Measurements from ENCODE around the gene BMP8A. TPM values are rescaled to one million over a fixed set of nuclear protein-coding genes. Genes with fewer than 3 reads are reported as not detected.
"Not testable (repeated sequence)": the region's sequence is repeated elsewhere in the genome, so short reads cannot be mapped to it uniquely, and the experiment has no call there.

Gene BMP8A
- total RNA-seq, 1 donor from 2014 or later, result 0.30 TPM

DNA sequence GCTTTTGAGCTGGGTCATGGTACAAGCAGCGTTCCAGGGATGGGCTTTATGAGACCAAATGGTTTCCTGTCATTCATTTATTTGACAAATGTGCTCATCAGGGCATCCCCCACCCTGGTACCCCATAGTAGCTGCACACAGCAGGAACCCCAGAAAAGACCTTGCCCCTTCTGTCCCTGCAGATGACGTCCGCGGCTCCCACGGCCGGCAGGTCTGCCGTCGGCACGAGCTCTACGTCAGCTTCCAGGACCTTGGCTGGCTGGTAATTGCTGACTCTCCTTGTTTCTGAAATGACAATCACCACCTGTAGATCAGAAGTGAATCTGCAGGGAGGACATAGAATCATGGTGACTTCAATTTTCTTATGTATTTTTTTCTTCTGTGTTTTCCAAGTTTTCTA lies 30.8 kb downstream of the BMP8A start:
- DNase-seq; intact Hi-C loops (cut with DNase I); ATAC-seq (ENCODE audit: poor library complexity): not testable (repeated sequence)

DNA sequence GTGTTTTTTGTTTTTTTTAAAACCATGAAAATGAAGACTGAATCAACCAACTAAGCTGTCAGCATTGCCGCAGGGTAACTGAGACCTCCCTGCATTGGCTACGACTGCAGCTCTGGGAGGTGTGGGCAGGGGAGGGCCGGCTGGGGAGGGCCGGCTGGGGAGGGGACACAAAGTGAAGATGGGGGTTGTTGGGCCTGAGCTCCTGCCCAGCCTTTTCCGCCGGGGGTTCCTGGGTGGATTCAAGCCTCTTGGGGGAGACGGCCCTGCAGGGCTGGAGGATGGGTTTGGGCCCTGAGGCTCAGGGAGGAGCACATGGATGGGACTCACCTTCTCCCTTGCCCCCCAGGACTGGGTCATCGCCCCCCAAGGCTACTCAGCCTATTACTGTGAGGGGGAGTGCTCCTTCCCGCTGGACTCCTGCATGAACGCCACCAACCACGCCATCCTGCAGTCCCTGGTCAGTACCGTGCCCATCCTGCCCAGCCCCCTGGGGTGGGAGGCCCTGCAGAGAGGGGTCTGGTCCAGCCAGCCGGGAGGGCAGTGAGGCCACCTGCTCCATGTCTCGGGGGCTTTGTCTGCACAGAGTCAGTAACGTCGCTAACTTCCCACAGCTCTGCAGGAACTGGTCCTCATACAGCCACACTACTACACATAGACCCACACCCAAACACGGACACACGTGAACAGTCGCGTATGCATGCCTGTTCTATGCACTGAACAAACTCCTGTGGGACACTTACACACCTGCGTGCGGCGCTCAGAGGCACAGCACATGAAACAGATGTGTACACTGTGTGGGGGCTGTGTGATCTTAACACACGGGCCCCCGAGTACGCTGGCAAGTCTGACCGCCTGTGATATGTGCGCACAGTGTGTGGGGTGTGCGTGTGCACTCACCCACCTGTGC lies 31.5 kb downstream of the BMP8A start:
- intact Hi-C loops (cut with DNase I), result no loop called here
- ATAC-seq (ENCODE audit: poor library complexity) (no peak), DNase-seq (no peak)

DNA sequence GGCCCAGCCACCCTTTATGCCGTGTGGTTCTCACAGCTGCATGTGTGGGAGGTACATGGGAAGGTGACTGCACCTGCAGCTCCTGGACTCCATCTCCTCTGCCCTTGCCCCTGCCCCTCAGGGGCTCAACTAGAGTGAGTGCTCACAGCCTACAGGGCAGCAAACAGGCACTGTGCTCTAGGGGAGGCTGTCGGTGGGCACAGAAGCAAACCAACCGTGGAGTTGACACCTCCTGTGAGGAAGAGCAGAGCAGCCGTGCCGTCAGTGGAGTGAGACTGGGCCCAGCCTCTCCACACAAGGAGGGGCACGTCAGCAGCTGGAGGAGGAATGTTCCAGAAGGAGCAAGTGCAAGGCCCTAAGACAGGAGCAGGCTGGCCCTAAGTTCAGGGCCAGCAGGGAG lies 32.7 kb downstream of the BMP8A start:
- intact Hi-C loops (cut with DNase I), result no loop called here
- DNase-seq (no peak), ATAC-seq (ENCODE audit: poor library complexity) (no peak)

DNA sequence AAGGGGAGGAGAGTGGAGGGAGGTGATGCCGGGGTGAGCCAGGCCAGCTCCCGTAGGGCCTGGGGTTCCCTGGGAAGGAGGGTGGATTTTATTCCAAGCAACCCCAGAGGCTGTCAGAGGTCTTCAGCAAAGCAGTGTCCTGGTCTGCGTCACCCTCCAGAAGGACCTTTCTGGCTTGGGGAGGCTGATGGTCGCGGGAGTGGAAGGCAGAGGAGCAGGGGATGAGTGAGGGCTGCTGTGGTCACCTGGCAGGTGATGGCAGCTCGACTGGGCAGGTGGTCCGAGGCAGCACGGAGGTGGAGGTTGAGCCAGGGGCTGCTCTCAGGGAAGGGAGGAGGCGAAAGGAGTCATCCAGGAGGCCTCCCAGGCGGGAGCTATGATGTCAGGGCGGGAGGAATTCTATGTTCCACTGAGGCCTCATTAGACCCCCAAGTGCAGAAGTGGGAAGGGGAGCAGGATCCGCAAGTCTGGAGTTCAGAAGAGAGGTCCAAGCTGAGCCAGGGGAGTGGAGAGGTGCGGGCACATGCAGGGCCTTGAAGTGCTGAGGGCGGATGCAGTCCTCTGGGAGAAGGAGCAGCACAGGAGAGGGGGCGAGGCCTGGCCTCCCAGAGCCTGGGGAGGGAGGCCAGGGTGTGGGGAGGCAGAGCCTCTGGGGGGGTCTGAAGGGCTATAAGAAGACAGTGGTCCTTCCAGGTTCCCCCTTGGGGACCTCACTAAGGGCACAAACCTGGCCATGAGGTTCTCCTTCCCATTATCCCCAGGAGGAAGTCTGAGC lies 33.3 kb downstream of the BMP8A start:
- DNase-seq (no peak), ATAC-seq (ENCODE audit: poor library complexity) (no peak)
- intact Hi-C loops (cut with DNase I), result no loop called here

DNA sequence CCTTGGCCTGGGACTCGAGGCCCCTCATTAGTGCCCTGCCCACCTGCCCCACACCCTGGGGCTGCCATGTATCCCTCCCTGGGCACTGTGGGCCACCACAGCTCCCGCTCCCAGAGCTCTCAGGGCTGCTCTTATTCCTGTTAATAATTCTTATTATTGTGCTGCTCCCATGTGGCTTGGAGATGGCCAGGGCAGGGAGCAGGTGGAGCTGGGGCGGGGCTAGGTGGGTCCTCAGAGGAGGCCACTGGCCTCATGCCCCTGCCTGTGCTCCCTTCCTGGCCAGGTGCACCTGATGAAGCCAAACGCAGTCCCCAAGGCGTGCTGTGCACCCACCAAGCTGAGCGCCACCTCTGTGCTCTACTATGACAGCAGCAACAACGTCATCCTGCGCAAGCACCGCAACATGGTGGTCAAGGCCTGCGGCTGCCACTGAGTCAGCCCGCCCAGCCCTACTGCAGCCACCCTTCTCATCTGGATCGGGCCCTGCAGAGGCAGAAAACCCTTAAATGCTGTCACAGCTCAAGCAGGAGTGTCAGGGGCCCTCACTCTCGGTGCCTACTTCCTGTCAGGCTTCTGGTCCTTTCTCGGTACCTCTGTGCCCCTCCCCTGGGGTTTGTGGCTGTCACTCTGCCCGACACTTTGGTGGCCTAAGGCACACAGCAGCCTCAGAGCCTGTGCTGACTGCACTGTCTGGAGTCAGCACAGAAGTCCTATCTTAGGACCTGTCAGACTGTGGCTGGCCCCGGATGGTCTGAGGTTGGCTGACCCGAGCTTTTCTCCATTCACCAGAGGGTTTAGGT lies 34.1 kb downstream of the BMP8A start:
- intact Hi-C loops (cut with DNase I), result no loop called here
- ATAC-seq (ENCODE audit: poor library complexity) (peak; percentile 44), DNase-seq (no peak)

DNA sequence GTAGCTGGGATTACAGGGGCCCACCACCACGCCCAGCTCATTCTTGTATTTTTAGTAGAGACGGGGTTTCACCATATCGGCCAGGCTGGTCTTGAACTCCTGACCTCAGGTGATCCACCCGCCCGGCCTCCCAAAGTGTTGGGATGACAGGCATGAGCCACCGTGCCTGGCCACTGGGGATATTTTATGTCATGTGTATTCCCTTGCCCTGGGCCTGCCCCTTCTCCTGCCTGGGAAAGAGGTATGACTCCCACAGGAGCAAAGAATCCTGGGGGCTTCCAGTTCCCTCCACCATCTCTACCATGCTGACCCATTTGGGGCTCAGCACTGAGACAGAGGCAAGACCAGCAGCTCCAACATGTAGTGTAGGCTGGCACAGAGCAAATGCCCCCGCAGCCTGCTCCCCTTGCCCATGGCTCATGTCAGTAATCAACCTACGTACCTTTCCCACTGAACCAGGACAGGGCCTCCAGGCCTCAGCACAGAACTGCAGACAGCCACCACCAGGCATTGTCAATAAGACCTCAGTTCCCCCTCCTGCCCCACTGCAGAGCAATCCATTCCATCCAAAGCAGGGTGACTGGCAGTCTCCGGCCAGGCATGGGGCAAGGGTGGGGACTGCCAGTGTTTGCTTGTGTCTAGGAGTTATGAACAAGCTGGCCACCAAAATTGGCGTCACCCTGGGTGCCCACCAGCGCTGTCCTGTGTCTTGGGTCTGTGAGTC lies 35.2 kb downstream of the BMP8A start:
- ATAC-seq (ENCODE audit: poor library complexity), result no peak
- intact Hi-C loops (cut with DNase I), result no loop called here
- DNase-seq, result no peak

DNA sequence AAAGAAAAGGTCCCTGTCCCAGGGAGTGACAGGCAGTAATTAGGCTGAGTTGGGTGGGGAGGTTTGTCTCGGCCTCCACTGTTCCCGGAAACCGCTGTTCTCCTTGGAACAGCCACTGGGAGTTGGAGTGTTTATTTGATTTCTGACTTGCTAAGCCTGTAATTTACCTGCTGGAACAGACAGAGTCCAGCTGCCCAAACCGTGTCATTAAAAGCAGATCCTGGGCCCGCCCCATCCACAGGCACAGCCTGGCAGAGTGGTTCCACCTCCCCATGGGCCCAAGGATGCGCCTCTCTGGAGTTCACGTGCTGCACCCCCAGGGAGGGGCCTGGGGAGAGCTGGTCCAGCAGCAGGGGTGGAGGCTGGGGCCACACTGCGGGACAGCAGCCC lies 35.7 kb downstream of the BMP8A start:
- intact Hi-C loops (cut with DNase I); ATAC-seq (ENCODE audit: poor library complexity): not testable (repeated sequence)

DNA sequence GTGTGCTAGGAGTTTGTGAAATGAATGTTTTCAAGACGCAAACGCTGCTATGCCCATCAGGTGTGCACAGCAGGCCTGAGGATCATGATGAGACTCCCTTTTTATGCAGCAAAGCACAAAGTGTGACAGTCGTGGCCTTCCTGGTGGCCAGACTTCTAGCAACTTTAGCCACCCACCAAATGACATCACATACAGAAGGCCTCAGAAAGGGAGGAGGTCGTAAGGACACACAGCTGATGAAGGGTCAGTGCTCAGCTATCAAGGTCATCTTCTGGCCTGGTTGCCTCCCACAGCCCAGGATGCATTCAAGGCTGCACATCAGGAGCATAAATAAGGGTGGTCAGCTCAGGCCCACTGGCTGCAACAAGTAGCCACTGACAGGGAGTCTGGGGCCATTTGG lies 36.6 kb downstream of the BMP8A start:
- intact Hi-C loops (cut with DNase I), result no loop called here
- ATAC-seq (ENCODE audit: poor library complexity), result no peak

More for the DNA sequence above, 35.7 kb downstream of the BMP8A start:
- DNase-seq, result not testable (repeated sequence)

DNA sequence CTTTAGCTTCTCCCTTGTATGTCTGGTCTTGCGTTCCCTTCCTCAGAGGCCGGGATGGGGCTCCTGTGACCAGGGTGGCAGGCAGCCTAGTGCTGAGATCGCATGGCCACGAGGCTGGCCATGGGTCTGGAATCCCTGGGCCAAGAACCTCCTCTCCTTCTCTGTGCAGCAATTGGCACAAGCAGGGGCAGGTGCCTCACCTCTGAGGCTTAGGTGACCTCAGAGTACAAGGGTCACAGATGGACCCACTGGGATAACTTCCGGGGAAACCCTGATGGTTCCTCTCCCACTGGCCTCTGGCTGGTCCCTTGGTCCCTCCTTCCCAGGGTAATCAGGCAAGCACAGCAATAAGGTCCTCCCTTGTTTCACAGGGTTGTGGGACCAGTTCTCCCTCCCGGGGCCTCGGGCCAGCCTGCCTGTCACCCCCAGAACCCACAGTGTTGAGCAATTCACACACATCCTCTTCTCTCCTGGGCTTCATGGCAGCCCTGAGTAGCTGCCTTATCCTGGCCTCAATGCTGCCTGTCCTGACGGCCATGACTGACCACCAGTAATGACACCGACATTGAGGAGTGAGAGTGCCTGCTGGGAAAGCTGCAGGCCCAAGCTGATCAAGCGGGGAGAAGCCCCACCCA lies 38.6 kb downstream of the BMP8A start:
- DNase-seq, result no peak
- intact Hi-C loops (cut with DNase I), result no loop called here
- no peak for ATAC-seq (ENCODE audit: poor library complexity)

More for the DNA sequence above, 36.6 kb downstream of the BMP8A start:
- no peak for DNase-seq

DNA sequence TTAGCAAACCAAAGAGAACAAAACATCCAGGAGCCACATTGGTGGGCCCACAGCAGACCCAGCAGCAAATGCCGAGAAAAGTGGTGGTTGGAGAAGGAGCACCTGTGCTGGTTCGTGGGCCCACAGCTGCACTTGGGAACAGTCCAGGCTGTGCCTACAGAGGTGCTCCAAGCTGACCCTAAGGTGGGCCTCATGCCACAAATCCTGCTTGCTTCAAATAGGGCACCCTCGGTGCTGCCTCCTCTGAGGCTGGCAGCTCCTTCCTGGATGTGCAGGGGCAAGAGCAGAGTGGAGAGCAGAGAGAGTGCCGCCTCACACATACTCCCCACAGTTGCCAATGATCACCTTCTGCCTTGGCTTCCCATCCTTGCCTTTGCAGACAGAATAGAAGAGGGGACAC lies 40.1 kb downstream of the BMP8A start:
- intact Hi-C loops (cut with DNase I), result no loop called here
- DNase-seq, result no peak
- ATAC-seq (ENCODE audit: poor library complexity), result no peak

DNA sequence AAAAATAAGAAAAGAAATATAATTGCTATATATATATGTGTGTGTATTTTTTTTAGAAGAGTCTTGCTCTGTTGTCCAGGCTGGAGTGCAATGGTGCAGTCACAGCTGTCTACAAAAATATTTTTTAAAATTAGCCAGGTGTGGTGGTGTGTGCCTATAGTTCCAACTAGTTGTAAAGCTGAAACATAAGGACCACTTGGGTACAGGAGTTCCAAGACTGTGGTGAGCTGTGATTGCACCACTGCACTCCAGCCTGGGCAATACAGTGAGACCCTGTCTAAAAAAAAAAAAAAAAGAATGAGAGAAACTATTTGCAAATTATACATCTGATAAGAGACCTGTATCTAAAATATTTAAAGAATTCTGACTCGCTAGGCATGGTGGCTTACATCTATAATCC lies 42.0 kb downstream of the BMP8A start:
- intact Hi-C loops (cut with DNase I), result no loop called here
- ATAC-seq (ENCODE audit: poor library complexity) (no peak), DNase-seq (no peak)

DNA sequence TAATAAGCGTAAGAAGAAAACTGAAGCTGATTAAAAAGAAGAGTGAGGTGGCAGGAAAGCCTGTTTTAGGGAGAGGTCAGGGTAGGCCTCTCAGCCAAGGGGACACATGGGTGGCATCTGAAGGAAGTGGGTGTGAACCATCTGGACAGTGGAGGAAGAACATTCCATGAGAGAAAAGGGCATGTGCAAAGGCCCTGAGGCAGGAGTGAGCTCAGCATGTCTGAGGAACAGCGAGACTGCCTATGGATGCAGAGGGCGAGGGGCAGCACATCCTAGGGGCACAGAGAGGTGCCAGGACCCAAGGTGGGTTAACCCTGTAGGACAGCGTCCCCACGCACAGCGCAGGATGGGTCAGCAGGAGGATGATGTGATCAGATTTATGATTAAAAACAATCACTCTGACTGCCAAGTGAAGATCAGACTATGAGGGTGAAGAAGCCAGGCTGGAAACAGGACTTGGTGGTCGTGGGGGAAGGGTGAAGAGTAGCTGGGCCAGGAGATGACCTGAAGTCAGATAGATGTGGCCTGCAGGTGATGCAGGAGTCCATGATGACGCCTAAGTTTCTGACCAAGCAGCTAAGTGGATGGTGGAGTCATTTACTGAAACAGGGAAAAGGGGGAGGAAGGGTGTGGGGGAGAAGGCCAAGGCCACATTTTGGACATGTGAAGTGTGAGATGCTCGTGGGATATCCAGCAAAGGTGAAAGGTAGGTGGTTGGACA lies 47.3 kb downstream of the BMP8A start:
- intact Hi-C loops (cut with DNase I), result loop anchor here (5.0 kb wide), 1 partner anchor 71 kb away; no protein-coding TSS in a partner anchor
- DNase-seq (no peak), ATAC-seq (ENCODE audit: poor library complexity) (no peak)

DNA sequence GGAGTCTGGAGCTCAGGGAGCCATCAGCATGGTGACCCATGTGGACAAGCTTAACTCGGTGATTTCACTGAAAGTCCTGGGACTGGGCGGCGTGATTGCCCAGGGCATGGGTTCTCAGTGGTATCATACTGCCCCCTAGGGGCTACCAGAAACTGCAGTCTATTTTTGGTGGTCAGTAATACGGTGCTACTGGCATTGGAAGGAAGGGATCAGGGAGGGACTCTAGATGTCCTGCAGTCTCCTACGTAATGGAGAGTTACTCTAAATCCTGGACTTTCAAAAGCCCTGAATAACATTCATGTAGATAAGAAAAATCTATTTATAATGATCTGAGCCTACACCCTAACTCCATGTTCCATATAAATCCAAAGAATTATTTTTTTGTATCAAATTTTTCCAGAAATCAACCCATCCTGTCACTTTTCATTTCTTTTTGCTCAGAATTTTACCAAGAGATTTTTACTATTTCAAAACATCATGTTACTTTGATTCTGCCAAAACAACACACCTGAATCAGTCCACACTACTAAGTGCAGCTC lies 47.9 kb downstream of the BMP8A start:
- peak; percentile 89 for ATAC-seq (ENCODE audit: poor library complexity)
- intact Hi-C loops (cut with DNase I), result loop anchor here (5.0 kb wide), 1 partner anchor 72 kb away; no protein-coding TSS in a partner anchor
- DNase-seq, result peak; percentile 72

DNA sequence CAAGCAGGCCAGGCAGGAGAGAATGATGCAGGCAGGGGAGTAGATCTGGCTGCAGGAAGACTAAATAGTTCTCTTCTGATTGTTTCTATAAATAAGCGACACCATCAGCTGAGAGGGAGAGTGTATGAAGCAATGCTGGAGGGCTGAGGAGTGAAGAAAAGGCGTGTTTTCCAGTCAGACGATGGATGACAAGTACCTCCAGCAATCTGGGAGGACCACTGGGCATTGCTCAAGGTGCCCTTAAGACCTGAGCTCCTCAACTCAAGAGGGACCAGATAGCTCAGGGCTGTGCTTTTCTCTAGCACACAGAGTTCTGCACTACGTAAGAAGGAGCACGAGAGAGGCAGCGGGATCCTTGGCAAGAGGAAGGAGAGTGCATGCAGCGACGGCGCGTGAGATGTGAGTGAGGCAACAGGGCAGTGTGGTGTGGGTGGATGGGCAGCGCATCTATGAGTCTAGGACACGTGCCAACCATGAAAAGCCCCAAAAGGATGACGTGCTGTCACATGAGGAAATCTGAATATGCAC lies 49.1 kb downstream of the BMP8A start:
- intact Hi-C loops (cut with DNase I), result loop anchor here (10.0 kb wide), 1 partner anchor 446 kb away; no protein-coding TSS in a partner anchor
- ATAC-seq (ENCODE audit: poor library complexity), result peak; percentile 86
- DNase-seq, result peak; percentile 83

DNA sequence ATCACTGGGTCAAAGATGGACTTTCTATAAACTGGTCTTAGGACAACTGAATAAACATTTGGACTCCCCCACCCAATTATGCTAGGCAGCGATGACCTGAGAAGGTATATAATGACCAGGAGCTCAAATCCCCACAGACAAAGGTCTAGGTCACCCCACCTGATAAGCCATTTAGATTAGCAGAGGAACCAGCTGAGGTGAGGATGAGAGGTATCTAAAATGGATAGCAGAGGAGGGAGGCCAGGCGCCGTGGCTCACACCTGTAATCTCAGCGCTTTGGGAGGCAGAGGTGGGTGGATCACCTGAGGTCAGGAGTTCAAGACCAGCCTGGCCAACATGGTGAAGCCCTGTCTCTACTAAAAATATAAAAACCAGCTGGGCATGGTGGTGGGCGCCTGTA lies 51.5 kb downstream of the BMP8A start:
- intact Hi-C loops (cut with DNase I), result loop anchor here (10.0 kb wide), 1 partner anchor 448 kb away; no protein-coding TSS in a partner anchor
- ATAC-seq (ENCODE audit: poor library complexity), result no peak
- DNase-seq, result no peak

DNA sequence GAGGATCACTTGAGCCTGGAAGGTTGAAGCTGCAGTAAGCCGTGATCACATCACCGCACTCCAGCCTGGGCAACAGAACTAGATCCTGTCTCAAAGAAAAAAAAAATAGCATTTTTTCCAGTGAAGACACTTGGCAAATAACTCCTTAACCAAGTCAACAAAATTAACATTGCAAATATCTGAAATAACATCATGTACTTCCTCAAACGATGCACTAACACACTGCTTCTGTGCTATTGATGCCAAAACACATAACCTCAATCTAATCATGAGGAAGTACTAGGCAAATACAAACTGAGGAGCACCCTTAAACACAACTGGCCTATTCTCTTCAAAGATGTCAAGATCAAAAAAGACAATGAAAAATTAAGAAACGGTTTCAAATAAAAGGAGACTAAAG lies 52.9 kb downstream of the BMP8A start:
- ATAC-seq (ENCODE audit: poor library complexity), result no peak
- no peak for DNase-seq
- intact Hi-C loops (cut with DNase I), result loop anchor here (10.0 kb wide), 1 partner anchor 450 kb away; no protein-coding TSS in a partner anchor
